SK-N-SH treated with all-trans-retinoic acid at 6 μM for 48 hours (cell line): ENCODE results near the gene SAMHD1.

Source experiments
- ATAC-seq: fragments of 200-7000 bp; cut with Tn5 transposase; 3 replicates; pipeline ENCODE4 v1.9.1; 2020; ENCODE audit warnings: mild to moderate bottlenecking, moderate library complexity
- ARNTL ChIP-seq: fragments of 450-650 bp; formaldehyde crosslinking; IDR thresholded peaks from 2 replicates; pipeline ENCODE4 v1.5.0; 2020; ENCODE audit warnings: low read depth, mild to moderate bottlenecking, moderate library complexity, borderline replicate concordance
- CSDC2 ChIP-seq: fragments of 250-450 bp; sonication (Bioruptor Pico); IDR thresholded peaks from 2 replicates; pipeline ENCODE4 v1.5.0; 2020; ENCODE audit warnings: mild to moderate bottlenecking, moderate library complexity
- CSRNP3 ChIP-seq: fragments of 250-450 bp; sonication (Bioruptor Pico); IDR thresholded peaks from 2 replicates; pipeline ENCODE4 v1.5.1; 2021; ENCODE audit warnings: mild to moderate bottlenecking, moderate library complexity
- ESRRG ChIP-seq: fragments of 250-450 bp; sonication (Bioruptor Pico); IDR thresholded peaks from 2 replicates; pipeline ENCODE4 v1.6.1; 2021; ENCODE audit warnings: mild to moderate bottlenecking
- GLIS3 ChIP-seq: fragments of 250-450 bp; sonication (Bioruptor Pico); IDR thresholded peaks from 2 replicates; pipeline ENCODE4 v1.5.0; 2020; ENCODE audit warnings: mild to moderate bottlenecking, moderate library complexity
- ISL1 ChIP-seq: fragments of 250-450 bp; sonication (Bioruptor Pico); IDR thresholded peaks from 2 replicates; pipeline ENCODE4 v2.1.2; 2022; ENCODE audit warnings: mild to moderate bottlenecking, moderate library complexity
- OSR1 ChIP-seq: fragments of 250-450 bp; sonication (Bioruptor Pico); IDR thresholded peaks from 2 replicates; pipeline ENCODE4 v1.8.0; 2022; ENCODE audit warnings: moderate library complexity, mild to moderate bottlenecking, inconsistent platforms
- PATZ1 ChIP-seq: fragments of 250-450 bp; sonication (Bioruptor Pico); IDR thresholded peaks from 2 replicates; pipeline ENCODE4 v1.8.0; 2020; ENCODE audit warnings: mild to moderate bottlenecking, moderate library complexity, borderline replicate concordance
- POU6F1 ChIP-seq: fragments of 250-450 bp; sonication (Bioruptor Pico); IDR thresholded peaks from 2 replicates; pipeline ENCODE4 v1.8.0; 2021; ENCODE audit warnings: low read depth, mild to moderate bottlenecking, moderate library complexity, borderline replicate concordance
- PPARA ChIP-seq: fragments of 250-450 bp; sonication (Bioruptor Pico); IDR thresholded peaks from 2 replicates; pipeline ENCODE4 v1.5.0; 2020; ENCODE audit warnings: mild to moderate bottlenecking, borderline replicate concordance
- RARB ChIP-seq: fragments of 250-450 bp; sonication (Bioruptor Pico); IDR thresholded peaks from 2 replicates; pipeline ENCODE4 v1.8.0; 2021; ENCODE audit warnings: mild to moderate bottlenecking, moderate library complexity
- SNAI2 ChIP-seq: fragments of 250-450 bp; sonication (Bioruptor Pico); IDR thresholded peaks from 2 replicates; pipeline ENCODE4 v1.5.0; 2020; ENCODE audit warnings: mild to moderate bottlenecking, moderate library complexity
- TCF4 ChIP-seq: fragments of 250-450 bp; sonication (Bioruptor Pico); IDR thresholded peaks from 2 replicates; pipeline ENCODE4 v1.8.0; 2021; ENCODE audit warnings: mild to moderate bottlenecking, moderate library complexity, borderline replicate concordance
- TOX ChIP-seq: fragments of 250-450 bp; sonication (Bioruptor Pico); IDR thresholded peaks from 2 replicates; pipeline ENCODE4 v1.8.0; 2021; ENCODE audit warnings: mild to moderate bottlenecking, moderate library complexity, borderline replicate concordance
- TSHZ2 ChIP-seq: fragments of 250-450 bp; sonication (Bioruptor Pico); IDR thresholded peaks from 2 replicates; pipeline ENCODE4 v1.5.0; 2020; ENCODE audit warnings: mild to moderate bottlenecking, moderate library complexity
- ZC3H10 ChIP-seq: fragments of 250-450 bp; sonication (Bioruptor Pico); IDR thresholded peaks from 2 replicates; pipeline ENCODE4 v1.5.1; 2021; ENCODE audit warnings: mild to moderate bottlenecking, moderate library complexity
- ZFP3 ChIP-seq: fragments of 250-450 bp; sonication (Bioruptor Pico); IDR thresholded peaks from 2 replicates; pipeline ENCODE4 v1.5.0; 2020; ENCODE audit warnings: mild to moderate bottlenecking, moderate library complexity
- ZFP30 ChIP-seq: fragments of 450-650 bp; formaldehyde crosslinking; IDR thresholded peaks from 2 replicates; pipeline ENCODE4 v1.5.0; 2022; ENCODE audit warnings: mild to moderate bottlenecking, moderate library complexity
- ZNF565 ChIP-seq: fragments of 450-650 bp; formaldehyde crosslinking; conservative IDR thresholded peaks from 2 replicates; pipeline ENCODE4 v1.5.0; 2020; ENCODE audit warnings: low read depth, mild to moderate bottlenecking, moderate library complexity
- ZNF70 ChIP-seq: fragments of 450-650 bp; formaldehyde crosslinking; IDR thresholded peaks from 2 replicates; pipeline ENCODE4 v1.5.0; 2020; ENCODE audit warnings: mild to moderate bottlenecking, moderate library complexity
- ZNF8 ChIP-seq: fragments of 450-650 bp; formaldehyde crosslinking; IDR thresholded peaks from 2 replicates; pipeline ENCODE4 v1.5.0; 2020; ENCODE audit warnings: mild to moderate bottlenecking, moderate library complexity

The SAMHD1 gene

GRCh38 chr20:36991703-36992102, 40.2 kb upstream of the SAMHD1 start:
- ATAC-seq = no peak
- TF ChIP-seq ARNTL (CRISPR knock-in tag) (no peak), CSRNP3 (CRISPR knock-in tag) (no peak), ZFP3 (CRISPR knock-in tag) (no peak), ZC3H10 (CRISPR knock-in tag) (no peak), ZFP30 (no peak), TCF4 (CRISPR knock-in tag) (no peak), PPARA (no peak), PATZ1 (CRISPR knock-in tag) (no peak), SNAI2 (CRISPR knock-in tag) (no peak), ZNF565 (CRISPR knock-in tag) (no peak), ISL1 (CRISPR knock-in tag) (no peak), POU6F1 (CRISPR knock-in tag) (no peak), RARB (CRISPR knock-in tag) (no peak), ESRRG (no peak), OSR1 (no peak)

- no peak for ATAC-seq
- TF ChIP-seq ZFP30 (no peak), ZC3H10 (CRISPR knock-in tag) (no peak), PPARA (no peak), ISL1 (CRISPR knock-in tag) (no peak), ZNF8 (no peak), GLIS3 (no peak), TCF4 (CRISPR knock-in tag) (no peak), CSRNP3 (CRISPR knock-in tag) (no peak), PATZ1 (CRISPR knock-in tag) (no peak), POU6F1 (CRISPR knock-in tag) (no peak), ZNF70 (CRISPR knock-in tag) (no peak), TOX (CRISPR knock-in tag) (no peak), RARB (CRISPR knock-in tag) (no peak), CSDC2 (CRISPR knock-in tag) (no peak), TSHZ2 (CRISPR knock-in tag) (no peak), OSR1 (no peak), SNAI2 (CRISPR knock-in tag) (no peak), ZNF565 (CRISPR knock-in tag) (no peak), ZFP3 (CRISPR knock-in tag) (no peak), ARNTL (CRISPR knock-in tag) (no peak)
Observed at GRCh38 chr20:36989797-36990196, 38.3 kb upstream of the SAMHD1 start.
